ENCODE results near the gene PREX1.

The PREX1 gene

GRCh38 chr20:48819821-48820648 is 7.8 kb downstream of the PREX1 start:
- no peak for TF ChIP-seq JUND (IDR thresholded peaks at IDR 0.05; ENCODE audit: low read depth)
- in situ Hi-C loops (cut with HindIII; ENCODE audit: low pct_unique_long_range_greater_than_20kb, low sequenced_read_pairs), result no loop called here
- DNase-seq (ENCODE audit: low read depth in 1 of 2, low spot score in 1 of 2), result peak in 1 of 2 experiments; percentile 73

GRCh38 chr20:48819089-48819488 is 8.7 kb downstream of the PREX1 start:
- no peak for TF ChIP-seq JUND (IDR thresholded peaks at IDR 0.05; ENCODE audit: low read depth)
- DNase-seq (ENCODE audit: low read depth in 1 of 2, low spot score in 1 of 2), result no peak
- in situ Hi-C loops (cut with HindIII; ENCODE audit: low pct_unique_long_range_greater_than_20kb, low sequenced_read_pairs), result no loop called here

- no peak for DNase-seq (ENCODE audit: low read depth in 1 of 2, low spot score in 1 of 2)
- no peak for TF ChIP-seq JUND (IDR thresholded peaks at IDR 0.05; ENCODE audit: low read depth)
- in situ Hi-C loops (cut with HindIII; ENCODE audit: low pct_unique_long_range_greater_than_20kb, low sequenced_read_pairs), result no loop called here
Observed at GRCh38 chr20:48818481-48818987, 9.3 kb downstream of the PREX1 start.

- TF ChIP-seq JUND (IDR thresholded peaks at IDR 0.05; ENCODE audit: low read depth), result no peak
- in situ Hi-C loops (cut with HindIII; ENCODE audit: low pct_unique_long_range_greater_than_20kb, low sequenced_read_pairs), result no loop called here
- DNase-seq (ENCODE audit: low read depth in 1 of 2, low spot score in 1 of 2), result peak in 1 of 2 experiments; percentile 88
Observed at GRCh38 chr20:48818031-48818370, 9.8 kb downstream of the PREX1 start.

GRCh38 chr20:48817367-48818030 is 10.3 kb downstream of the PREX1 start:
- peak in 1 of 2 experiments; percentile 49 for DNase-seq (ENCODE audit: low read depth in 1 of 2, low spot score in 1 of 2)
- no peak for TF ChIP-seq JUND (IDR thresholded peaks at IDR 0.05; ENCODE audit: low read depth)
- in situ Hi-C loops (cut with HindIII; ENCODE audit: low pct_unique_long_range_greater_than_20kb, low sequenced_read_pairs), result no loop called here

- no peak for TF ChIP-seq JUND (IDR thresholded peaks at IDR 0.05; ENCODE audit: low read depth)
- in situ Hi-C loops (cut with HindIII; ENCODE audit: low pct_unique_long_range_greater_than_20kb, low sequenced_read_pairs), result no loop called here
- DNase-seq (ENCODE audit: low read depth in 1 of 2, low spot score in 1 of 2), result peak in 1 of 2 experiments; percentile 63
Observed at GRCh38 chr20:48816282-48817205, 11.3 kb downstream of the PREX1 start.

- no peak for DNase-seq (ENCODE audit: low read depth in 1 of 2, low spot score in 1 of 2)
- in situ Hi-C loops (cut with HindIII; ENCODE audit: low pct_unique_long_range_greater_than_20kb, low sequenced_read_pairs), result no loop called here
- TF ChIP-seq JUND (IDR thresholded peaks at IDR 0.05; ENCODE audit: low read depth), result no peak
Observed at GRCh38 chr20:48815537-48815936, 12.3 kb downstream of the PREX1 start.

GRCh38 chr20:48814633-48815032 is 13.2 kb downstream of the PREX1 start:
- no peak for DNase-seq (ENCODE audit: low read depth in 1 of 2, low spot score in 1 of 2)
- TF ChIP-seq JUND (IDR thresholded peaks at IDR 0.05; ENCODE audit: low read depth), result no peak
- in situ Hi-C loops (cut with HindIII; ENCODE audit: low pct_unique_long_range_greater_than_20kb, low sequenced_read_pairs), result no loop called here

- DNase-seq (ENCODE audit: low read depth in 1 of 2, low spot score in 1 of 2), result no peak
- no peak for TF ChIP-seq JUND (IDR thresholded peaks at IDR 0.05; ENCODE audit: low read depth)
- in situ Hi-C loops (cut with HindIII; ENCODE audit: low pct_unique_long_range_greater_than_20kb, low sequenced_read_pairs), result no loop called here
Observed at GRCh38 chr20:48813930-48814546, 13.8 kb downstream of the PREX1 start.

- no peak for TF ChIP-seq JUND (IDR thresholded peaks at IDR 0.05; ENCODE audit: low read depth)
- no peak for DNase-seq (ENCODE audit: low read depth in 1 of 2, low spot score in 1 of 2)
- in situ Hi-C loops (cut with HindIII; ENCODE audit: low pct_unique_long_range_greater_than_20kb, low sequenced_read_pairs), result no loop called here
Observed at GRCh38 chr20:48813446-48813747, 14.4 kb downstream of the PREX1 start.

- in situ Hi-C loops (cut with HindIII; ENCODE audit: low pct_unique_long_range_greater_than_20kb, low sequenced_read_pairs), result no loop called here
- no peak for TF ChIP-seq JUND (IDR thresholded peaks at IDR 0.05; ENCODE audit: low read depth)
- DNase-seq (ENCODE audit: low read depth in 1 of 2, low spot score in 1 of 2), result peak in 1 of 2 experiments; percentile 92
Observed at GRCh38 chr20:48812600-48813445, 15.0 kb downstream of the PREX1 start.

All from T47D (cell line).